CD14-positive monocyte (primary cell): ENCODE data around the gene SGMS1. TPM values are rescaled to one million over a fixed set of nuclear protein-coding genes. Genes with fewer than 3 reads are reported as not detected.

ENCODE experiments used
- DNase-seq, 3 donors: peaks; one replicate each; pipeline ENCODE4 v3.0.0-alpha.2; 2011 to 2022
- H2AFZ ChIP-seq: 2 replicates; pipeline ENCODE4 v1.6.0; 2012; ENCODE audit warnings: mild to moderate bottlenecking, low read depth, low read length, inconsistent platforms; ENCODE audit not compliant: insufficient read depth, poor library complexity, severe bottlenecking
- H3K27ac ChIP-seq, 2 donors: 1 replicate in 1 of 2; 2 replicates in 1 of 2; pipeline ENCODE4 v1.5.1; 2012 to 2013; ENCODE audit warnings: low read length in 2 of 2, control low read depth in 1 of 2, inconsistent platforms in 1 of 2, low read depth in 1 of 2, mild to moderate bottlenecking in 1 of 2
- H3K27me3 ChIP-seq, 2 donors: one replicate each; pipeline versions ENCODE4 v1.6.0 to v1.6.1; 2011 to 2013; ENCODE audit warnings: low read length in 2 of 2; ENCODE audit not compliant: control insufficient read depth in 2 of 2, insufficient read depth in 2 of 2
- H3K36me3 ChIP-seq, 2 donors: replicated peaks in 1 of 2; 1 replicate in 1 of 2; 2 replicates in 1 of 2; pipeline versions ENCODE4 v1.5.1 to v1.6.1; 2012 to 2013; ENCODE audit warnings: low read length in 2 of 2, control low read depth in 1 of 2, inconsistent platforms in 1 of 2, mild to moderate bottlenecking in 1 of 2; ENCODE audit not compliant: insufficient read depth in 2 of 2, control insufficient read depth in 1 of 2
- H3K4me1 ChIP-seq, 2 donors: 1 replicate in 1 of 2; 2 replicates in 1 of 2; pipeline versions ENCODE4 v1.5.1 to v1.6.1; 2012 to 2013; ENCODE audit warnings: low read length in 2 of 2, control low read depth in 1 of 2, inconsistent platforms in 1 of 2, mild to moderate bottlenecking in 1 of 2, moderate library complexity in 1 of 2; ENCODE audit not compliant: insufficient read depth in 2 of 2, control insufficient read depth in 1 of 2
- H3K4me2 ChIP-seq: replicated peaks from 2 replicates; pipeline ENCODE3; 2012; ENCODE audit warnings: low read length, moderate library complexity, mild to moderate bottlenecking; ENCODE audit not compliant: poor library complexity, severe bottlenecking; ENCODE audit errors: extremely low read depth
- H3K4me3 ChIP-seq, 3 experiments: fragments of 200-600 bp in 1 of 3; sonication (generic) in 1 of 3; replicated peaks in 1 of 3; 1 replicate in 2 of 3; 2 replicates in 1 of 3; pipeline ENCODE4 v1.5.1; 2011 to 2013; ENCODE audit warnings: low read length in 3 of 3, mild to moderate bottlenecking in 3 of 3, control low read depth in 2 of 3, low read depth in 2 of 3, inconsistent platforms in 1 of 3, moderate library complexity in 1 of 3
- H3K79me2 ChIP-seq: 2 replicates; pipeline ENCODE4 v1.6.0; 2012; ENCODE audit warnings: mild to moderate bottlenecking, control low read depth, inconsistent platforms, low read length, moderate library complexity; ENCODE audit not compliant: insufficient read depth
- H3K9ac ChIP-seq: 2 replicates; pipeline ENCODE4 v1.6.0; 2017; ENCODE audit warnings: low read length, mild to moderate bottlenecking; ENCODE audit not compliant: insufficient read depth, poor library complexity, severe bottlenecking
- H3K9me3 ChIP-seq, 2 donors: replicated peaks in 1 of 2; 1 replicate in 1 of 2; 2 replicates in 1 of 2; pipeline versions ENCODE4 v1.5.1 to v1.6.1; 2012 to 2013; ENCODE audit warnings: low read length in 2 of 2, control low read depth in 1 of 2; ENCODE audit not compliant: control insufficient read depth in 1 of 2, insufficient read depth in 1 of 2
- H4K20me1 ChIP-seq: 2 replicates; pipeline ENCODE4 v1.6.0; 2012; ENCODE audit warnings: mild to moderate bottlenecking, low read length, control low read depth, moderate library complexity; ENCODE audit not compliant: insufficient read depth
- H3K27ac Mint-ChIP-seq, 7 donors: one replicate each; pipeline ENCODE4 v1.8.0; 2020; ENCODE audit warnings: mild to moderate bottlenecking in 7 of 7, mixed read lengths in 7 of 7, moderate library complexity in 6 of 7, inconsistent platforms in 2 of 7
- H3K27me3 Mint-ChIP-seq, 3 donors: one replicate each; pipeline ENCODE4 v1.8.0; 2021 to 2022; ENCODE audit warnings: low read depth in 3 of 3, mild to moderate bottlenecking in 3 of 3, mixed read lengths in 3 of 3, moderate library complexity in 3 of 3, inconsistent platforms in 1 of 3
- H3K36me3 Mint-ChIP-seq, 2 donors: one replicate each; pipeline ENCODE4 v1.8.0; 2020; ENCODE audit warnings: mixed read lengths in 2 of 2, inconsistent platforms in 1 of 2, mild to moderate bottlenecking in 1 of 2
- H3K4me1 Mint-ChIP-seq: one replicate; pipeline ENCODE4 v1.8.0; 2020; ENCODE audit warnings: mild to moderate bottlenecking, mixed read lengths
- H3K4me3 Mint-ChIP-seq, 2 donors: one replicate each; pipeline ENCODE4 v1.8.0; 2020; ENCODE audit warnings: mild to moderate bottlenecking in 2 of 2, mixed read lengths in 2 of 2, moderate library complexity in 1 of 2
- H3K9me3 Mint-ChIP-seq, 7 donors: one replicate each; pipeline ENCODE4 v1.8.0; 2020 to 2022; ENCODE audit warnings: mixed read lengths in 7 of 7, mild to moderate bottlenecking in 6 of 7, moderate library complexity in 6 of 7, inconsistent platforms in 2 of 7
- WGBS: methylation state at CpG from one replicate; pipeline ENCODE4 v1.1.5; 2013; ENCODE audit warnings: missing lambda C conversion rate; ENCODE audit not compliant: insufficient coverage; 5-methylcytosine and 5-hydroxymethylcytosine counted together
- intact Hi-C, 2 donors: fragments of 100-400 bp; cut with micrococcal nuclease; formaldehyde crosslinking; loops; one replicate each; pipeline versions ENCODE4 v1.15.0 to v1.15.1; 2023
- polyA plus RNA-seq, 3 donors: library from polyadenylated mRNA; depleted of rRNA in 1 of 3; unstranded in 2 of 3; stranded (reverse) in 1 of 3; fragments of 300-500 nt in 2 of 3; fragments of >200 nt in 1 of 3; fragmentation: Illumina TruSeq in 2 of 3; gene quantifications; 1 replicate in 2 of 3; 2 replicates in 1 of 3; pipeline ENCODE4 v1.2.3, GENCODE V29; 2012 to 2021
- TF ChIP-seq, protein P1 (sequence below): fragments of 200-600 bp; IDR thresholded peaks from one replicate; pipeline ENCODE4 v1.8.0; 2022; ENCODE audit warnings: antibody characterized with exemption, mild to moderate bottlenecking

SGMS1 gene
- polyA plus RNA-seq, 3 donors, result 19.5 to 20.6 (median 20.4) TPM

DNA sequence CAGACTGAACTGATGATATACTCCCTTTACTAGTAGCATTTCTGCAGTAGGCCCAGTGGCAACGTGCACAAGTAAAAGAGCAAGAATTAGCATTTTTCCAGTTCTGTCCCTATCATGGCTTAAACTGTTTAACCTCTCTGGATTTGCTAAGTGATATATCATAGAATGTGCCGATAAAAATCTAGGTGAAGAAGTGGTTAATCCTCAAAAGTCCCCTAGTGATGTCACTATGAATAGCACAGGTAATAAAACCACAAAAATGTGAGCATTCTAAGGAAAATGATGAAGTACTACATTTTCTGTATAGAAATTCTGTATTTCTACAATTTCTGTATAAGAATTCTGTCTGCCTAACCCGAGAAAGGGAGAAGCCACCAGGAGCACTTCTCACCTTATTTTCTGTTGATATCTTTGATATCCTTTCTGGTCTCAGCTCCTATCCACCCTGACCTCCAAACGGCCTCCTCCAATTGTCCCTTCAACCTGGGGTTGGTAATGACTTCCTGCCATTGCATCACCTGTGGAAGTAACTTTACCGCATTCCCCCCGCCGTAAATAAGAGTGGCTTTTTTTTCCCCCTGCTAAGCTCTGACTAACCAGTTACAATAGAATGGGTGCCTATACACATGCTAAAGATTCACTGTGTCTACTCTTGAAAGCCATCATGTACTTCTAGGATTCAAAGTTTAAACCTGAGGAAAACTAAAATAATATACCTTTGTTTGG is 216.5 kb downstream of the SGMS1 start:
- Histone ChIP-seq H3K27me3 (no peaks in the 10 kb centered on the region), H4K20me1 (peaks cover 99% of the 10 kb centered on the region), H3K4me1 (peaks cover 3 to 20% of the 10 kb centered on the region in 2 donors), H2AFZ (no peak overlapping the region), H3K9me3 (peaks cover 0 to 8% of the 10 kb centered on the region in 2 donors), H3K79me2 (peaks cover 99% of the 10 kb centered on the region), H3K4me2 (no peak overlapping the region), H3K4me3 (no peak overlapping the region), H3K27ac (no peak overlapping the region), H3K36me3 (peaks cover 0 to 4% of the 10 kb centered on the region in 2 donors), H3K9ac (no peak overlapping the region)
- 80% methylated on average over 4 of the region's 7 CpGs for WGBS
- H3K27me3 Mint-ChIP-seq, result no peaks in the 10 kb centered on the region
- peaks cover 19 to 31% of the 10 kb centered on the region in 2 donors for H3K36me3 Mint-ChIP-seq
- no peak overlapping the region for H3K4me3 Mint-ChIP-seq
- H3K27ac Mint-ChIP-seq, result peak overlapping the region in 1 of 7 donors; percentile 10
- H3K9me3 Mint-ChIP-seq, result peaks cover 0 to 10% (median 4%) of the 10 kb centered on the region in 7 donors
- intact Hi-C loops, result no loop called here
- no peak for DNase-seq
- peaks cover 32% of the 10 kb centered on the region for H3K4me1 Mint-ChIP-seq
- TF ChIP-seq, protein P1, sequence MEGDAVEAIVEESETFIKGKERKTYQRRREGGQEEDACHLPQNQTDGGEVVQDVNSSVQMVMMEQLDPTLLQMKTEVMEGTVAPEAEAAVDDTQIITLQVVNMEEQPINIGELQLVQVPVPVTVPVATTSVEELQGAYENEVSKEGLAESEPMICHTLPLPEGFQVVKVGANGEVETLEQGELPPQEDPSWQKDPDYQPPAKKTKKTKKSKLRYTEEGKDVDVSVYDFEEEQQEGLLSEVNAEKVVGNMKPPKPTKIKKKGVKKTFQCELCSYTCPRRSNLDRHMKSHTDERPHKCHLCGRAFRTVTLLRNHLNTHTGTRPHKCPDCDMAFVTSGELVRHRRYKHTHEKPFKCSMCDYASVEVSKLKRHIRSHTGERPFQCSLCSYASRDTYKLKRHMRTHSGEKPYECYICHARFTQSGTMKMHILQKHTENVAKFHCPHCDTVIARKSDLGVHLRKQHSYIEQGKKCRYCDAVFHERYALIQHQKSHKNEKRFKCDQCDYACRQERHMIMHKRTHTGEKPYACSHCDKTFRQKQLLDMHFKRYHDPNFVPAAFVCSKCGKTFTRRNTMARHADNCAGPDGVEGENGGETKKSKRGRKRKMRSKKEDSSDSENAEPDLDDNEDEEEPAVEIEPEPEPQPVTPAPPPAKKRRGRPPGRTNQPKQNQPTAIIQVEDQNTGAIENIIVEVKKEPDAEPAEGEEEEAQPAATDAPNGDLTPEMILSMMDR, result no peak

DNA sequence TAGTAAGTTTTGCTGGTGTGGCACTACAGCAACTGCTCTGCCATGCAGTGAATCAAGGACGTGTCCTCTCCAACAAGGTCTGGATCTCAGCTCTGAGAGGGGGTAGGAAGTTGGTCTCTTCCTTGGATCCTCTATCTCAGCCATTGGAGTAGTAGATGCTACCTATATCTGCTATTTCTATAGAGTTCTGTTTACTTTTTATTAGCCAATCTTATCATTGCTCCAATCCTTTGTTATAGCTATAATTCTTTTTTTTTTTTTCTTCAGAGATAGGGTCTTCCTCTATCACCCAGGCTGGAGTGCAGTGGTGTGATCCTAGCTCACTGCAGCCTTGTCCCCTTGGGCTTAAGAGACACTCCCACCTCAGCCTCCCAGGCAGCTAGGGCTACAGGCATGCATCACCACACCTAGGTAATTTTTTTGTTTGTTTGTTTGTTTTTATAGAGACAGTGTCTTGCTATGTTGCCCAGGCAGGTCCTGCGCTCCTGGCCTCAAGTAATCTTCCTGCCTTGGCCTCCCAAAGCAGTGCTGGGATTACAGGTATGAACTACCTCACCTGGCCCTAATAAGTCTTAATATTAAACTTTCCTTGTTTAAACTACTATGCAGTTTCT is 217.2 kb downstream of the SGMS1 start:
- Histone ChIP-seq H2AFZ (no peak overlapping the region), H3K79me2 (peaks cover 99% of the 10 kb centered on the region), H4K20me1 (peaks cover 99% of the 10 kb centered on the region), H3K4me1 (peaks cover 3 to 17% of the 10 kb centered on the region in 2 donors), H3K36me3 (peaks cover 0 to 4% of the 10 kb centered on the region in 2 donors), H3K27ac (no peak overlapping the region), H3K4me3 (no peak overlapping the region), H3K9me3 (peaks cover 0 to 8% of the 10 kb centered on the region in 2 donors), H3K27me3 (no peaks in the 10 kb centered on the region), H3K9ac (no peak overlapping the region), H3K4me2 (no peak overlapping the region)
- TF ChIP-seq, protein P1, result no peak
- Mint-ChIP-seq H3K27ac (no peak overlapping the region), H3K36me3 (peaks cover 15 to 26% of the 10 kb centered on the region in 2 donors), H3K4me1 (peaks cover 27% of the 10 kb centered on the region), H3K9me3 (peaks cover 0 to 10% (median 4%) of the 10 kb centered on the region in 7 donors), H3K27me3 (no peaks in the 10 kb centered on the region), H3K4me3 (no peak overlapping the region)
- intact Hi-C loops, result no loop called here
- no peak for DNase-seq
- no CpG with 5 or more reads among the region's 2 CpGs for WGBS
